ENCODE results near the gene ADAMTS15.

Gene ADAMTS15

GRCh38 chr11:130416906-130417305 lies 31.5 kb upstream of the ADAMTS15 start:
- H3K4me2 ChIP-seq, result no peak overlapping the region
- peaks cover 9% of the 10 kb centered on the region; the same call in 1 of the 2 replicates for H3K27me3 ChIP-seq
- no peak overlapping the region for H3K9ac ChIP-seq
- no peaks in the 10 kb centered on the region for H3K36me3 ChIP-seq
- no peak overlapping the region for H3K27ac ChIP-seq
- H4K20me1 ChIP-seq, result no peaks in the 10 kb centered on the region
- no peak for TF ChIP-seq Cebpa-rat (IDR thresholded peaks at IDR 0.05)
- no peak overlapping the region for H3K4me3 ChIP-seq
- 0 out of 2 replicates have a peak, but pooled peaks cover 5% of the 10 kb centered on the region for H3K4me1 ChIP-seq
- no peaks in the 10 kb centered on the region for H3K9me3 ChIP-seq

- Histone ChIP-seq H4K20me1 (no peaks in the 10 kb centered on the region), H3K27ac (no peak overlapping the region), H3K36me3 (no peaks in the 10 kb centered on the region), H3K9me3 (no peaks in the 10 kb centered on the region), H3K9ac (no peak overlapping the region), H3K27me3 (peaks cover 9% of the 10 kb centered on the region; the same call in 1 of the 2 replicates), H3K4me3 (no peak overlapping the region), H3K4me2 (no peak overlapping the region), H3K4me1 (0 out of 2 replicates have a peak, but pooled peaks cover 5% of the 10 kb centered on the region)
- no peak for TF ChIP-seq Cebpa-rat (IDR thresholded peaks at IDR 0.05)
These were observed 30.2 kb upstream of the ADAMTS15 start for GRCh38 chr11:130418210-130418609.

GRCh38 chr11:130418756-130419155 lies 29.7 kb upstream of the ADAMTS15 start:
- Histone ChIP-seq H3K4me1 (0 out of 2 replicates have a peak, but pooled peaks cover 5% of the 10 kb centered on the region), H3K4me2 (no peak overlapping the region), H3K36me3 (no peaks in the 10 kb centered on the region), H3K4me3 (no peak overlapping the region), H3K9me3 (no peaks in the 10 kb centered on the region), H3K27ac (no peak overlapping the region), H3K9ac (no peak overlapping the region), H4K20me1 (no peaks in the 10 kb centered on the region), H3K27me3 (peaks cover 15% of the 10 kb centered on the region)
- TF ChIP-seq Cebpa-rat (IDR thresholded peaks at IDR 0.05), result no peak

GRCh38 chr11:130420478-130421198 lies 27.8 kb upstream of the ADAMTS15 start:
- Histone ChIP-seq H3K27ac (no peak overlapping the region), H3K27me3 (peaks cover 34% of the 10 kb centered on the region), H3K9me3 (no peaks in the 10 kb centered on the region), H3K4me1 (no peaks in the 10 kb centered on the region; the same call in 1 of the 2 replicates), H3K4me2 (no peak overlapping the region), H3K36me3 (no peaks in the 10 kb centered on the region), H4K20me1 (no peaks in the 10 kb centered on the region), H3K4me3 (no peak overlapping the region), H3K9ac (no peak overlapping the region)
- no peak for TF ChIP-seq Cebpa-rat (IDR thresholded peaks at IDR 0.05)

- peaks cover 4% of the 10 kb centered on the region; the same call in 1 of the 2 replicates for H4K20me1 ChIP-seq
- H3K4me3 ChIP-seq, result no peak overlapping the region
- H3K4me1 ChIP-seq, result peaks cover 5% of the 10 kb centered on the region; the same call in 1 of the 2 replicates
- H3K9ac ChIP-seq, result no peak overlapping the region
- TF ChIP-seq Cebpa-rat (IDR thresholded peaks at IDR 0.05), result no peak
- H3K27ac ChIP-seq, result no peak overlapping the region
- no peaks in the 10 kb centered on the region for H3K9me3 ChIP-seq
- H3K4me2 ChIP-seq, result no peak overlapping the region
- peaks cover 39% of the 10 kb centered on the region for H3K27me3 ChIP-seq
- H3K36me3 ChIP-seq, result no peaks in the 10 kb centered on the region
These were observed 27.3 kb upstream of the ADAMTS15 start for GRCh38 chr11:130421199-130421585.

- Histone ChIP-seq H3K4me3 (no peak overlapping the region), H3K27me3 (peaks cover 44% of the 10 kb centered on the region), H3K36me3 (no peaks in the 10 kb centered on the region), H3K9ac (no peak overlapping the region), H3K27ac (no peak overlapping the region), H3K9me3 (no peaks in the 10 kb centered on the region), H4K20me1 (peaks cover 9% of the 10 kb centered on the region; the same call in 1 of the 2 replicates), H3K4me1 (peaks cover 9% of the 10 kb centered on the region; the same call in 1 of the 2 replicates), H3K4me2 (no peak overlapping the region)
- no peak for TF ChIP-seq Cebpa-rat (IDR thresholded peaks at IDR 0.05)
These were observed 26.7 kb upstream of the ADAMTS15 start for GRCh38 chr11:130421697-130422096.

GRCh38 chr11:130422251-130422995 lies 26.0 kb upstream of the ADAMTS15 start:
- Histone ChIP-seq H3K9ac (no peak overlapping the region), H3K9me3 (no peaks in the 10 kb centered on the region), H3K36me3 (no peaks in the 10 kb centered on the region), H3K4me1 (peaks cover 10% of the 10 kb centered on the region; the same call in 1 of the 2 replicates), H4K20me1 (peaks cover 16% of the 10 kb centered on the region), H3K27me3 (peaks cover 51% of the 10 kb centered on the region), H3K27ac (no peak overlapping the region), H3K4me3 (no peak overlapping the region), H3K4me2 (no peak overlapping the region)
- no peak for TF ChIP-seq Cebpa-rat (IDR thresholded peaks at IDR 0.05)

GRCh38 chr11:130423541-130424142 lies 24.8 kb upstream of the ADAMTS15 start:
- H3K36me3 ChIP-seq, result no peaks in the 10 kb centered on the region
- peaks cover 20% of the 10 kb centered on the region; the same call in 1 of the 2 replicates for H3K4me1 ChIP-seq
- peaks cover 64% of the 10 kb centered on the region for H3K27me3 ChIP-seq
- H3K4me2 ChIP-seq, result no peak overlapping the region
- no peak overlapping the region for H3K9ac ChIP-seq
- H3K4me3 ChIP-seq, result no peak overlapping the region
- H3K9me3 ChIP-seq, result no peaks in the 10 kb centered on the region
- no peak overlapping the region for H3K27ac ChIP-seq
- peaks cover 27% of the 10 kb centered on the region for H4K20me1 ChIP-seq
- no peak for TF ChIP-seq Cebpa-rat (IDR thresholded peaks at IDR 0.05)

- peaks cover 21% of the 10 kb centered on the region; the same call in 1 of the 2 replicates for H3K4me1 ChIP-seq
- H3K9ac ChIP-seq, result no peak overlapping the region
- H3K27me3 ChIP-seq, result peaks cover 74% of the 10 kb centered on the region
- H3K4me3 ChIP-seq, result no peak overlapping the region
- peaks cover 38% of the 10 kb centered on the region for H4K20me1 ChIP-seq
- no peaks in the 10 kb centered on the region for H3K36me3 ChIP-seq
- TF ChIP-seq Cebpa-rat (IDR thresholded peaks at IDR 0.05), result no peak
- H3K4me2 ChIP-seq, result no peak overlapping the region
- H3K27ac ChIP-seq, result no peak overlapping the region
- H3K9me3 ChIP-seq, result no peaks in the 10 kb centered on the region
These were observed 23.8 kb upstream of the ADAMTS15 start for GRCh38 chr11:130424613-130425140.
